Measurements from ENCODE around the gene MRPS22.
A peak's percentile ranks its signal among the peaks of the same experiment; 100 is the strongest.
"Not testable (repeated sequence)": the region's sequence is repeated elsewhere in the genome, so short reads cannot be mapped to it uniquely, and the experiment has no call there.

MRPS22 gene

GRCh38 chr3:139342054-139342453 is 1.8 kb upstream of the MRPS22 start:
- Mint-ChIP-seq H3K4me1 (peaks cover 8% of the 10 kb centered on the region), H3K4me3 (no peak overlapping the region), H3K36me3 (peaks cover 9% of the 10 kb centered on the region), H3K9me3 (peaks cover 5% of the 10 kb centered on the region), H3K27ac (no peak overlapping the region)
- no peak for DNase-seq (ENCODE audit: low spot score in 2 of 2)
- no peak for ATAC-seq

- Mint-ChIP-seq H3K9me3 (peaks cover 5% of the 10 kb centered on the region), H3K4me1 (peaks cover 8% of the 10 kb centered on the region), H3K4me3 (no peak overlapping the region), H3K36me3 (peaks cover 56% of the 10 kb centered on the region), H3K27ac (no peak overlapping the region)
- ATAC-seq, result no peak
- no peak for DNase-seq (ENCODE audit: low spot score in 2 of 2)
Observed at GRCh38 chr3:139346771-139347170, 3.0 kb downstream of the MRPS22 start.

GRCh38 chr3:139353920-139354556 is 10.2 kb downstream of the MRPS22 start:
- Mint-ChIP-seq H3K36me3 (peaks cover 100% of the 10 kb centered on the region), H3K4me3 (no peak overlapping the region), H3K27ac (no peak overlapping the region), H3K4me1 (peaks cover 26% of the 10 kb centered on the region), H3K9me3 (no peaks in the 10 kb centered on the region)
- ATAC-seq (no peak), DNase-seq (ENCODE audit: low spot score in 2 of 2) (no peak)

GRCh38 chr3:139354661-139355060 is 10.8 kb downstream of the MRPS22 start:
- DNase-seq (ENCODE audit: low spot score in 2 of 2), result no peak
- peaks cover 26% of the 10 kb centered on the region for H3K4me1 Mint-ChIP-seq
- no peaks in the 10 kb centered on the region for H3K9me3 Mint-ChIP-seq
- peaks cover 100% of the 10 kb centered on the region for H3K36me3 Mint-ChIP-seq
- H3K4me3 Mint-ChIP-seq, result no peak overlapping the region
- H3K27ac Mint-ChIP-seq, result no peak overlapping the region
- no peak for ATAC-seq

DNA sequence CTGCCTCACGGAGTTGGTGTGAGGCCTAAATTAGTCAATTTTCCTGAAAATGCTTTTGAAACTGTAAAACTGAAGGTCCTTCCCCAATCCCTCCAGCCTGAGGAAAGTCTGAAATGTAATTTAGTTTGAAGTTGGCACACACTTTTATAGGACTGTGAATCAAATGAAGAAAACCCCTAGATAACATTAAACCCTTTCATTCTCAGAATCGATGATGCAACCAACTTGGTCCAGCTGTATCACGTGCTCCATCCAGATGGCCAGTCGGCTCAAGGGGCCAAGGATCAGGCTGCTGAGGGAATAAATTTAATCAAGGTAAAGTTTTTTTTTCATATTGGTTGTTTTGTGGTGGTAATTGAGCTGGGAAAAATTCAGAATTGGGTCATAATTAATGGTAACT is 11.7 kb downstream of the MRPS22 start:
- DNase-seq (ENCODE audit: low spot score in 2 of 2), result no peak
- peak overlapping the region; percentile 30 for H3K27ac Mint-ChIP-seq

DNA sequence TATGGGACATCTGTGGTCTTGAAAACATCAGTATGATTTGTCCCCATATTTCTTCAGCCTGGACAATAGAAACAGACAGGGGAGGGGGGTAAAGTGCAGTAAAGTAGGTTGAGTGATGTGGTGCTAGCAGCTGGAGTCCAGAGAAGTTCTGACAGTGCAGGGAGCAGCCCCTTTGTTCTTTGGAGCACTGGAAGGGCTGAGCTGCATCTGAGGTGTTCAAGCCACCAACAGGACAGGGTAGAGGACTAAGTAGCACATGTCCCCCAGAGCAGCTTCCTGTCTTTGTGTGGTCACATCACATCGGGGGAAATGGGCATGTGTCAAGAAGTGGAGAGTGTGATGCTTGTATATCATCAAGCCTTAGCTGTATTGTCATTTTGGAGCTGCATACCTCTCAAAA is 12.1 kb downstream of the MRPS22 start:
- DNase-seq (ENCODE audit: low spot score in 2 of 2), result no peak
- Mint-ChIP-seq H3K4me3 (no peak overlapping the region), H3K9me3 (no peaks in the 10 kb centered on the region), H3K4me1 (peaks cover 26% of the 10 kb centered on the region), H3K27ac (peak overlapping the region; percentile 30), H3K36me3 (peaks cover 100% of the 10 kb centered on the region)
- ATAC-seq, result no peak

More for the DNA sequence above, 11.7 kb downstream of the MRPS22 start:
- Mint-ChIP-seq H3K36me3 (peaks cover 100% of the 10 kb centered on the region), H3K9me3 (no peaks in the 10 kb centered on the region), H3K4me1 (peaks cover 26% of the 10 kb centered on the region), H3K4me3 (no peak overlapping the region)
- ATAC-seq, result no peak

DNA sequence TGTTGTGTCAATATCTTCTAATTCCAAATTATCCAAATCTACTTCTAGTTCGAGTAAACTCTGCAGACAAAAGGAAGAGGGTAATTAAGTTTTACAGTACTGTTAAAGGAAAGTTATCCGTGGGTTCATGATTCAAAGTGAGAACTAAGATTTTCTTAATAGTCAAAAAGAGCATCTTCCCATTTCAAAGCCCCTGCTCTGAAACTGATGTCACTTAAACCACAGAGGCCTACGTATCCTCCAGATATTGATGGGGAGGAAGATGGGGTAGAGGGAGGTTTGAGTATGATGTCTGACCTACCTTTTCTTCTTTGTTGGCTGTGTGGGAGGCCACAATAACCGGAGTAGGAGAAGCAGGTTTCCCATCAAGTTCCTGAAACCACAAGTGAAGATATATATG is 14.1 kb downstream of the MRPS22 start:
- no peak overlapping the region for H3K4me3 Mint-ChIP-seq
- no peak for DNase-seq (ENCODE audit: low spot score in 2 of 2)
- H3K4me1 Mint-ChIP-seq, result peaks cover 26% of the 10 kb centered on the region
- H3K9me3 Mint-ChIP-seq, result no peaks in the 10 kb centered on the region
- peak overlapping the region; percentile 38 for H3K27ac Mint-ChIP-seq
- peak; percentile 99 for ATAC-seq
- H3K36me3 Mint-ChIP-seq, result peaks cover 100% of the 10 kb centered on the region

DNA sequence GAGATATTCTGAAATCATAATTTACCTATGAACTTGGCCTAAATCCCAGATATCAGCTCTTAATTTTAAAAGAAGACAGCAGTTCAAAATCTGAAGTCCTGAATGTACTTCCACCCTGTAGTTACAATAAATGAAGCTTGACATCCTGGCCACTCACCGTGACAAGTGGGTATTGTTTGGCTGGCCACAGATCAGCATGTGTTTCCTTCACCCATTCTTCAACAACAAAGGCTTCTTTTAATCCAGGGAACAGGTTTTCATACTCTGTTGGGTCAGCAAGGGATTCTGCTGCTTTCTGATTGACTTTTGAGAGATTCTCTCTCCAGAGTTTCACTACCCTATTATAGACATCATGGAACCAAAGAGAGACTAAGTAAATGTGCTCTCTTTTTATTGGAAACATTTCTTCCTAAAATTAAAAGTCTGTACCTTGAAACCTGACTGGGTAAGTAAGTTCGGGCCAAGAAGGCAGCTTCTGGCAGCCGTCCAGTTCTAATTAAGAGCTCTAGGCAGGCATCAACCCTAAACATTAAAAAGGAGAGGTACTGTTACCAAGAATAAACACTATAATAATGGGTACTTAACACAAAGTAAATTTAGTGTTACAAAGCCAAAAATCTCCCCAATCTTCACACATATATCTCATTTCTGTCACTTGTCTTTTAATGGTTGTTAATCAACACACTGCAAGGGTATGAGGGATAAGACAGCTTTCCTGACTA is 15.2 kb downstream of the MRPS22 start:
- DNase-seq (ENCODE audit: low spot score in 2 of 2), result no peak
- Mint-ChIP-seq H3K4me3 (no peak overlapping the region), H3K36me3 (peaks cover 98% of the 10 kb centered on the region), H3K4me1 (peaks cover 26% of the 10 kb centered on the region), H3K27ac (no peak overlapping the region), H3K9me3 (no peaks in the 10 kb centered on the region)
- ATAC-seq, result no peak

GRCh38 chr3:139361276-139361675 is 17.5 kb downstream of the MRPS22 start:
- peaks cover 98% of the 10 kb centered on the region for H3K36me3 Mint-ChIP-seq
- H3K4me3 Mint-ChIP-seq, result no peak overlapping the region
- H3K4me1 Mint-ChIP-seq, result peaks cover 18% of the 10 kb centered on the region
- H3K9me3 Mint-ChIP-seq, result no peaks in the 10 kb centered on the region
- DNase-seq (ENCODE audit: low spot score in 2 of 2) (no peak), ATAC-seq (no peak)
- H3K27ac Mint-ChIP-seq, result no peak overlapping the region

DNA sequence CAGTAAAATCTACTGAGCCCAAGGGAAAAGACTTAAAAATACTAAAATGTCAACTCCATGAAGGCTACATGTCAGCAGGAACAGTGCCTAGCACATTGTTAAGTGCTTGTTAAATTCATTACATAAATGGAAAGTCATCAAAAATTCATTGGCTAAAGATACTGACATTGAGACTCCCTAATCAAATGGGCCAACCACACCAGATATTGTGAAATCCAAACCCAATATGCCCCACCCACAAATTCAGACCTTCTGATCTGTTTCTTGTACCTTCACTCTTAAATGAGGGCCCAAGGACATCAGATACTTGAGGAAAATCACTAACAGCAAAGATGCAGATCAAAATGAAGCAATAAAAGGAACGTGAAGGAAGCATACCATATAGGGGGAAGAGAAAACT is 20.7 kb downstream of the MRPS22 start:
- DNase-seq (ENCODE audit: low spot score in 2 of 2), result no peak
- no peak for ATAC-seq
- Mint-ChIP-seq H3K4me3 (no peak overlapping the region), H3K27ac (no peak overlapping the region), H3K4me1 (no peaks in the 10 kb centered on the region), H3K36me3 (peaks cover 98% of the 10 kb centered on the region), H3K9me3 (no peaks in the 10 kb centered on the region)

DNA sequence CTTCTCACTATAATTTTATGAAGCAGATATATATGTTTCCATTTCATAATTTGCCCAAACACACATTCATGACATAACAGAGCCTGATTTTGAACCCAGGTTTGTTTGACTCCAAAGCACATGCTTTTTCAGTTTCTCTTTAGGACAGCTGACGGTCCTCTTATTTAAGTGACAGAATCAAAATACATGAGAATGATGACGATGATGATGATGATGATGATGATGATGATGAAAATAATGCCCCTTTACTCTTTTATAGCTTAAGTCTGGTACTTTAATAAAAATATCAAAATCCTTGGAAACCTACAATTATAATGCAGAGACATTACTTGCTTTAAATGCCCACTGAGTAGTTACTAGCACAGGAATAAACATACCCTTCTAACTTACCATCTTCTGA is 30.3 kb downstream of the MRPS22 start:
- H3K36me3 Mint-ChIP-seq, result peaks cover 100% of the 10 kb centered on the region
- no peak for DNase-seq (ENCODE audit: low spot score in 2 of 2)
- no peak overlapping the region for H3K27ac Mint-ChIP-seq
- no peak overlapping the region for H3K4me3 Mint-ChIP-seq
- H3K9me3 Mint-ChIP-seq, result no peaks in the 10 kb centered on the region
- no peak for ATAC-seq
- H3K4me1 Mint-ChIP-seq, result peaks cover 6% of the 10 kb centered on the region

DNA sequence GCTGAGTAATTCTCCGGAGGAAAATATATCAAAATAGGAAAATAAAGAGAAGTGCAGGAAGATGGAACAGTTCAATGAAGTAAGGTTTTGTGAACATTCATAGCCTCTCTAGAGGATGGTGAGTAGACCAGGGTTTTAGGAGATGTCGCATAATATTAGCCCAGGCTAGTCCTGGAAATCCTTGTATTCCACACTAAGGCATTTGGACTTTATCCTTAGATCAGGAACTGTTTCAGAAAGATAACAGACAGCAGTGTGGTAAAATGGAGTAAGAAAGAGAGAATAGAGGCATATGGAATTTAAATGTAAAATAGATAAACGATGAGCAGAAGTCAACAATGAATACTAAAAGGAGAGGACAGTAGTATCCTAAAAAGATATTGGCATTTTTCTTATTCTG is 33.6 kb downstream of the MRPS22 start:
- no peaks in the 10 kb centered on the region for H3K9me3 Mint-ChIP-seq
- H3K27ac Mint-ChIP-seq, result no peak overlapping the region
- ATAC-seq (no peak), DNase-seq (ENCODE audit: low spot score in 2 of 2) (no peak)
- peaks cover 25% of the 10 kb centered on the region for H3K4me1 Mint-ChIP-seq
- H3K4me3 Mint-ChIP-seq, result no peak overlapping the region
- H3K36me3 Mint-ChIP-seq, result peaks cover 100% of the 10 kb centered on the region

DNA sequence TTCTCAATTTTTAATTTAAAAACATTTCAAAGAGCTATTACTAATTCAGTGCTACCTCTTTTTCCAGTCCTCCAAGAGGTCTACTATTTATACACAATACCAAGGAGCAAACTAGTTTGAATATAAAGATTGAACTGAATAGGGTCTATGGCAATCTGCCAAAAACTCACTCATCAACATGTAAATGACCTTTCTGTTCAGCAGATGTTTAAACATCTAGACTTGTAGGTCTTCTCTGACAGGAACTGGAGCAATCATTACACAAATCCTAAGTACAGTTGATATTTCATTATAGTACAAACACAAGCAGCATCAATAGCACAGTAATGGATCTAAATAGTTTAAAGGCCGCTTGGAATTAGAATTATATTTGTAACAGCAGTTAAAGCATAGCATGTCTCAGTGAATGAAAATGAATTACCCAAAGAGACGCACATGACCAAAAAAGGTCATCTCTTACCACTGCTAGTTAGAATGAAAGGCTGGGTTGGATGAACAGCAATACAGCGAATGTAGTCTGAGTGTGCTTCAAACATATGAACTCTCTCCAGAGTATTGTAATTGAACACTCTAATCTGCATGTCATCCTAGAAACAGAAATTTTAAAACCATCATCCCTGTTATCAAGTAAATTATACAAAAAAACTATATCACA is 34.9 kb downstream of the MRPS22 start:
- H3K4me3 Mint-ChIP-seq, result no peak overlapping the region
- peaks cover 97% of the 10 kb centered on the region for H3K36me3 Mint-ChIP-seq
- no peaks in the 10 kb centered on the region for H3K9me3 Mint-ChIP-seq
- ATAC-seq (no peak), DNase-seq (ENCODE audit: low spot score in 2 of 2) (no peak)
- H3K27ac Mint-ChIP-seq, result peak overlapping the region; percentile 60
- H3K4me1 Mint-ChIP-seq, result peaks cover 25% of the 10 kb centered on the region

DNA sequence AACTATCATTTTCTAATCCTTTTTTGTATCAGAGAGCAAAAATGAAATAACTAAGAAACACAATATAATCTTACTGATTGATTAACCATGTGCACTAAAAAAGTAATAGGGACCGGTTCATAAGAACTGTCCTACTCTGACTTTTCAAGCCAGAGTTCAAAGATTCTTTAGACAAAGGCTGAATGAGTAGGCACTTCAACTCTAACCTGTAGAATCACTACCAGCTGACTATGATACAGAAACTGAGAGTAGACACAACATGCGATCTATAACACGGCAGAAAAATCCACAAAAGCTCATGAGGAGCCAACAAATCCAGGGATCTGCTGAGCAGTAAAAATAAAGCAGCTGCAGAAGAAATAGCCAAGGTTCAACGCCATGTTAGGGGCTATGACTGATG is 36.8 kb downstream of the MRPS22 start:
- peaks cover 25% of the 10 kb centered on the region for H3K4me1 Mint-ChIP-seq
- no peak overlapping the region for H3K4me3 Mint-ChIP-seq
- H3K36me3 Mint-ChIP-seq, result peaks cover 86% of the 10 kb centered on the region
- DNase-seq (ENCODE audit: low spot score in 2 of 2) (no peak), ATAC-seq (peak; percentile 61)
- peak overlapping the region; percentile 15 for H3K27ac Mint-ChIP-seq
- no peaks in the 10 kb centered on the region for H3K9me3 Mint-ChIP-seq

- not testable (repeated sequence) for H3K4me3 Mint-ChIP-seq; ATAC-seq; DNase-seq (ENCODE audit: low spot score in 2 of 2); H3K27ac Mint-ChIP-seq; H3K9me3 Mint-ChIP-seq
- Mint-ChIP-seq H3K36me3 (peaks cover 80% of the 10 kb centered on the region), H3K4me1 (peaks cover 39% of the 10 kb centered on the region)
Observed at GRCh38 chr3:139382291-139382690, 38.5 kb downstream of the MRPS22 start.

DNA sequence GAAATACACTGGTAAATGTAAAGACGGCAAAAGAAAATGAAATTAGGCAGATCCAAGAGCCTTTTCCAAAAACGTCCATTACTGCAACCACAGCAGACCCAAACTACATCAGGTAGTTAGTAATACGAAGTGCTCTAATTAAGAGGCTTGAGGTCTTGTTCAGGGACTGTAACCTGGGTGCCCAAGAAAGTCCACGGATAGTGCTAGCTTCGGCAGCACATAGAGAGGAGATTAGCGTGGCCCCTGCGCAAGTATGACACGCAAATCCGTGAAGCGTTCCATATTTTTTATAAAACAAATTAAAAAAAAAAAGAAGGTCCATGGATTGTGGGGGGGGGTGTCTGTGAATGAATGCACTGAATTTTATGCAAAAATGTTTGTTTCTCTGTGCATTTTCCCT is 44.3 kb downstream of the MRPS22 start:
- H3K27ac Mint-ChIP-seq, result peak overlapping the region; percentile 98
- H3K9me3 Mint-ChIP-seq, result no peaks in the 10 kb centered on the region
- ATAC-seq, result no peak
- peaks cover 42% of the 10 kb centered on the region for H3K36me3 Mint-ChIP-seq
- peaks cover 32% of the 10 kb centered on the region for H3K4me1 Mint-ChIP-seq
- no peak for DNase-seq (ENCODE audit: low spot score in 2 of 2)
- peak overlapping the region; percentile 88 for H3K4me3 Mint-ChIP-seq
